Mesenteric fat pad (tissue), 1 donor: ENCODE measurements around the gene CORO1C. TPM values are rescaled to one million over a fixed set of nuclear protein-coding genes. Genes with fewer than 3 reads are reported as not detected.

ENCODE experiments used
- microRNA-seq: library from miRNA; unstranded; fragments of <30 nt; microRNA quantifications from one replicate; pipeline ENCODE4 v1.2.0, GENCODE V29; 2020; ENCODE audit warnings: borderline number of aligned reads
- total RNA-seq: library from RNA; stranded (reverse); fragmentation: NEBNext Ultra II Directional; extraction: Animal tissue kit (Norgen Biotek cat#: 25700); gene quantifications from one replicate; pipeline ENCODE4 v1.2.1, GENCODE V29; 2021
- donor health status: DM: yes; HTN: yes; CAD: no.

Gene CORO1C
- total RNA-seq, 1 donor from 2014 or later, result 241 TPM

Small RNA genes lying within 50 kb of the gene (microRNA-seq; reads per million reads assigned to microRNA genes)
- gene MIR4496, result not detected

Other genes with a start within 250 kb of the CORO1C start
- 14.1 TPM for gene FICD, start 216.2 kb downstream of the CORO1C start, total RNA-seq
- 43.5 TPM for gene SART3, start 170.3 kb downstream of the CORO1C start, total RNA-seq
- gene ISCU, start 168.9 kb downstream of the CORO1C start, total RNA-seq, result 156 TPM
- 13.0 TPM for gene TMEM119, start 133.4 kb downstream of the CORO1C start, total RNA-seq
- gene SELPLG, start 97.6 kb downstream of the CORO1C start, total RNA-seq, result 15.4 TPM
- 63.2 TPM for gene SSH1, start 126.1 kb upstream of the CORO1C start, total RNA-seq
- gene DAO, start 148.6 kb upstream of the CORO1C start, total RNA-seq, result not detected